OCI-LY3 (cell line): ENCODE data around the gene CKLF.
A peak's percentile ranks its signal among the peaks of the same experiment; 100 is the strongest.

Experiments
- H2AFZ ChIP-seq: fragments of 200-600, 300-600 bp; shearing (Covaris generic); 2 replicates; pipeline ENCODE4 v1.6.0; 2014; ENCODE audit warnings: antibody characterized with exemption, low read depth, low read length
- H3K27ac ChIP-seq: fragments of 200-600, 300-600 bp; sonication (generic); 2 replicates; pipeline ENCODE4 v1.5.1; 2014; ENCODE audit warnings: mild to moderate bottlenecking, low read length, moderate library complexity, mixed read lengths
- H3K27me3 ChIP-seq: fragments of 200-600, 300-600 bp; sonication (generic); 2 replicates; pipeline ENCODE4 v1.6.1; 2014; ENCODE audit warnings: low read depth, low read length, mixed read lengths
- H3K36me3 ChIP-seq: fragments of 200-600, 300-600 bp; sonication (generic); replicated peaks from 2 replicates; pipeline ENCODE3; 2014; ENCODE audit warnings: low read depth, low read length, mixed read lengths
- H3K4me1 ChIP-seq: fragments of 300-600, 200-600 bp; sonication (generic); 2 replicates; pipeline ENCODE4 v1.6.1; 2014; ENCODE audit warnings: low read length, mixed read lengths
- H3K4me2 ChIP-seq: fragments of 200-600, 300-600 bp; sonication (generic); 2 replicates; pipeline ENCODE4 v1.6.1; 2014; ENCODE audit warnings: low read length, mixed read lengths
- H3K4me3 ChIP-seq: fragments of 300-600, 200-600 bp; sonication (generic); 2 replicates; pipeline ENCODE4 v1.5.1; 2014; ENCODE audit warnings: antibody characterized with exemption, mild to moderate bottlenecking, low read length, moderate library complexity
- H3K79me2 ChIP-seq: fragments of 300-600, 200-600 bp; shearing (Covaris generic); 2 replicates; pipeline ENCODE4 v1.6.1; 2014; ENCODE audit warnings: mild to moderate bottlenecking, low read length, mixed read lengths
- H3K9ac ChIP-seq: fragments of 300-600, 200-600 bp; shearing (Covaris generic); 2 replicates; pipeline ENCODE4 v1.6.0; 2014; ENCODE audit warnings: mild to moderate bottlenecking, low read length, moderate library complexity
- H3K9me3 ChIP-seq: fragments of 200-600, 300-600 bp; shearing (Covaris generic); 2 replicates; pipeline ENCODE4 v1.6.1; 2014; ENCODE audit warnings: low read length, mixed read lengths; ENCODE audit not compliant: insufficient read depth
- H4K20me1 ChIP-seq: fragments of 200-600, 300-600 bp; sonication (generic); 2 replicates; pipeline ENCODE4 v1.6.1; 2016; ENCODE audit warnings: low read length, mixed read lengths; ENCODE audit not compliant: insufficient read depth
- CTCF ChIP-seq: fragments of 200-600, 300-600 bp; sonication (generic); IDR thresholded peaks from 2 replicates; pipeline ENCODE4 v1.5.1; 2014; ENCODE audit warnings: antibody characterized with exemption, low read length, low read depth
- EZH2phosphoT487 ChIP-seq: fragments of 200-600 bp; shearing (Covaris generic); IDR thresholded peaks from 2 replicates; pipeline ENCODE4 v1.6.1; 2018; ENCODE audit warnings: antibody characterized with exemption, mixed run types, low read depth

CKLF gene

DNA sequence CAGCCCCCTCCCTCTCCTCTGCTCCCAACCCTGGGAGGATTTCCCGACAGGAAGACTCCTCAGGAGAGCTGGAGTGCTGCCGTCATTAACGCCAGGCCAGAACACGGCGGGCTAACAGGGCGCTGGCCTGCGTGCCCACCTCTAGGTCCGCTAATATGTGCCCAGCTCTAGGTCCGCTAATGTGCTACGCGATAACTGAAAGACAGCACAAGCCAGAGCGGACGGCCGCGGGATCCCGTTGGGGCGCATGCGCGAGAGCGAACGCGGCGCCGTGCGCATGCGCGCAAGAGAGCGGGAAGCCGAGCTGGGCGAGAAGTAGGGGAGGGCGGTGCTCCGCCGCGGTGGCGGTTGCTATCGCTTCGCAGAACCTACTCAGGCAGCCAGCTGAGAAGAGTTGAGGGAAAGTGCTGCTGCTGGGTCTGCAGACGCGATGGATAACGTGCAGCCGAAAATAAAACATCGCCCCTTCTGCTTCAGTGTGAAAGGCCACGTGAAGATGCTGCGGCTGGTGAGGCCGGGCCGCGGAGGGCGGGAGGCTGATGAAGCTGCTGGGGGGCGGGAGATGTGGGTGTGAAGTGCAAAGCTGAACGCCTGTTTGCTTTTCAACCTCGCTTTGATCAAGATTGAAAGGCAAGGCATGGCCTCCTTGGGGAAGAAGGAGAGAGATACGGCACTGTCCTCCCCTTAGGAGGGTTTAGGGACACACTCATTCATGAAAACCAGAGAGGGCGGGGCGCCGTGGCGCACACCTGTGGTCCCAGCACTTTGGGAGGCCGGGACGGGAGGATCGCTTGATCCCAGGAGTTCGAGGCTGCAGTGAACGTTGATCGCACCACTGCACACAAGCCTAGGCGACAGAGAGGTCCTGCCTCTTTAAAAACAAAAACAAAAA, at the start of gene CKLF:
Gene CKLF (plus strand): TSS at position 291 of the 892 bp plus-strand sequence. CDS start 140 bp downstream, at position 431.
- Histone ChIP-seq H3K27ac (peak within 1 kb of the TSS; percentile 56), H3K79me2 (peaks cover 11% of the 10 kb centered on the region), H3K36me3 (peaks cover 13% of the 10 kb centered on the region)

GRCh38 chr16:66503030-66503429, 49.3 kb upstream of the CKLF start:
- no peaks in the 10 kb centered on the region for H4K20me1 ChIP-seq
- peaks cover 7% of the 10 kb centered on the region for H3K4me1 ChIP-seq
- no peak overlapping the region for H2AFZ ChIP-seq
- peaks cover 2% of the 10 kb centered on the region for H3K36me3 ChIP-seq
- H3K4me2 ChIP-seq = no peak overlapping the region
- no peak overlapping the region for H3K4me3 ChIP-seq
- no peak overlapping the region for H3K9ac ChIP-seq
- no peaks in the 10 kb centered on the region for H3K9me3 ChIP-seq
- no peaks in the 10 kb centered on the region; the same call in 1 of the 2 replicates for H3K27me3 ChIP-seq
- TF ChIP-seq CTCF (no peak), EZH2phosphoT487 (no peak)
- no peak overlapping the region for H3K27ac ChIP-seq
- no peaks in the 10 kb centered on the region for H3K79me2 ChIP-seq

More for the DNA sequence above, at the start of gene CKLF:
- Histone ChIP-seq H3K27me3 (no peaks in the 10 kb centered on the region), H2AFZ (peak within 1 kb of the TSS; percentile 71), H3K4me2 (peak within 1 kb of the TSS; percentile 93), H3K4me1 (peaks cover 36% of the 10 kb centered on the region), H3K9me3 (no peaks in the 10 kb centered on the region), H4K20me1 (no peaks in the 10 kb centered on the region), H3K4me3 (peak within 1 kb of the TSS; percentile 84), H3K9ac (peak within 1 kb of the TSS; percentile 82)
- TF ChIP-seq EZH2phosphoT487 (no peak), CTCF (no peak)

- Histone ChIP-seq H3K79me2 (no peaks in the 10 kb centered on the region), H3K9ac (no peak overlapping the region), H3K4me2 (no peak overlapping the region), H3K4me3 (no peak overlapping the region), H3K27ac (no peak overlapping the region), H3K4me1 (peaks cover 13% of the 10 kb centered on the region), H3K9me3 (no peaks in the 10 kb centered on the region), H3K36me3 (peaks cover 3% of the 10 kb centered on the region), H2AFZ (no peak overlapping the region), H3K27me3 (no peaks in the 10 kb centered on the region; the same call in 1 of the 2 replicates), H4K20me1 (no peaks in the 10 kb centered on the region)
- no peak for TF ChIP-seq CTCF
- TF ChIP-seq EZH2phosphoT487 = no peak
These were observed 48.8 kb upstream of the CKLF start for GRCh38 chr16:66503612-66504011.

DNA sequence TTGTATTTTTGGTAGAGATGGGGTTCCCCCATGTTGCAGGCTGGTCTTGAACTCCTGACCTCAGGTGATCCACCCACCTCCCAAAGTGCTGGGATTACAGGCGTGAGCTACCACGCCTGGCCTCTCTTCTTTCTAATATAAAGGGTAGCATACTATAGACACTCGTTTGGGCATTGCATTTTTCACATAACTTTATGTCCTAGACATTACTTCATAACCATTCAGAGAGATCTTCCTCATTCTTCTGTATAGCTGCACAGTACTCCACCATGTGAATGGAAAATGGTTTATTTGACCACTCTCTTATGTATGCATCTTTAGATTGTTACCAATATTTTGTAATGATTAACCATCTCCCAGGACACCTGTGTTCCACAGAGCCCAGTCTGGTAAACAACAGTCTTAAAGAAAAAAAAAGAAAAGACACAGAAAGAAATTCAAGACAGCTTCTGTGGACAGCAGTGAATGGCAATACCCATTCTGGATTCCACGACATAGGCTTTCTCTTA, 44.6 kb upstream of the CKLF start:
- H3K9me3 ChIP-seq = no peaks in the 10 kb centered on the region

More for the DNA sequence above, 44.6 kb upstream of the CKLF start:
- Histone ChIP-seq H3K27ac (no peak overlapping the region), H3K27me3 (no peaks in the 10 kb centered on the region; the same call in 1 of the 2 replicates), H3K9ac (no peak overlapping the region), H2AFZ (no peak overlapping the region), H3K4me3 (no peak overlapping the region), H3K4me2 (peak overlapping the region; percentile 75), H3K4me1 (peaks cover 18% of the 10 kb centered on the region), H3K79me2 (no peaks in the 10 kb centered on the region), H4K20me1 (no peaks in the 10 kb centered on the region), H3K36me3 (peaks cover 3% of the 10 kb centered on the region)
- TF ChIP-seq CTCF = no peak
